Measurements from ENCODE around the gene LKAAEAR1. TPM values are rescaled to one million over a fixed set of nuclear protein-coding genes. Genes with fewer than 3 reads are reported as not detected.

The LKAAEAR1 gene
- total and polyA plus RNA-seq, 2 of the 4 experiments (the other 2 are of a cell fraction) = 0.21 TPM; not detected in 1

DNA sequence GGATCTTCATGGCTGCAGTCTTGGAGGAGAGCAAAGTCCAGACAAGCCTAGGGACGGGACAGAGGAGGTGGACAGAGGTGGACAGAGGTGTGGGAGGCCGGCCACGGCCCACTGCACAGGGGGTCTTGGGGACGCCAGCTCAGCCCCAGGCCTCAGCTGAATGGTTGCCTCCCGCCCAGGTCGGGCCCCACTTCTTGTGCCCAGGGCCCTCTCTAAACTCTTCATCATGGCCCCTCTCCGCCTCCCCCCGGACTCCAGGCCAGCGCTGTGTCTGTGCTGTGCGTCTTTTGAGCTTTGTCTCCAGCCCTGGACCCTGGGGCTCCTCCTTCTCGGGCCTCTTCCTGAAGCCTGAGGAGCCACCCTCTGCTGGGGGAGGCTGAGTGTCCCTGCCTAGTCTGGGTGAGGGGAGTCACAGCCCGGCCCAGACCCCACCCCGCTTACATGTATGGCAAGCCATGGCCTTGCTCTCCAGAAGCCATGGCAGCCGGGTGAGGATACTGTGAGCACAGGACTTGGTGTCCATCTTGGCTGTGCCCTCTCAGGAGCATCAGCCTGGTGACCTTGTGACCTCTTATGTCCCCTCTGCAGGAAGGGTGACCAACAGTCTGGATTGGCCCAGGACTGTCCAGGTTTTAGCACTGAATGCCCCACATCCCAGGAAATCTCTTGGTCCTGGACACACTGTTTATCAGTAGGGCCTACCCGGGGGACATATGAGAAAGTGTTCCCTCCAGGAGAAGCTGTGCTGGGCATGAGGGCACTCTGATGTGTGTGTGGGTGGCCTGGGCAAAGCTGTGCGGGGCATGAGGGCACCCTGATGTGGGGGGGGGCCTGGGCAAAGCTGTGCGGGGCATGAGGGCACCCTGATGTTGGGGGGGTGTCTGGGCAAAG, 32.6 kb upstream of the LKAAEAR1 start:
- Histone ChIP-seq H3K18ac (ENCODE audit: low read depth, low read length) (no peak overlapping the region), H3K9me1 (ENCODE audit: insufficient read depth, low read length) (no peaks in the 10 kb centered on the region), H3K4me3 (ENCODE audit: insufficient read depth, low read depth, low read length) (no peak overlapping the region), H2BK20ac (ENCODE audit: low read depth, low read length) (no peak overlapping the region), H3K9me3 (ENCODE audit: control insufficient read depth, insufficient read depth, low read length) (no peaks in the 10 kb centered on the region), H3K27me3 (ENCODE audit: control insufficient read depth, insufficient read depth, low read length) (peaks cover 31% of the 10 kb centered on the region), H3K79me1 (ENCODE audit: low read depth in 1 of 2, low read length in 2 of 2) (no peaks in the 10 kb centered on the region), H2BK5ac (ENCODE audit: low read depth, low read length, poor library complexity, severe bottlenecking) (no peak overlapping the region), H2AK9ac (replicated peaks; ENCODE audit: low read depth, low read length, poor library complexity) (no peak overlapping the region), H3K4me2 (ENCODE audit: low read depth, low read length) (no peak overlapping the region), H3K23ac (ENCODE audit: low read depth, low read length) (no peak overlapping the region), H2AK5ac (ENCODE audit: low read depth, low read length) (no peak overlapping the region), H4K8ac (ENCODE audit: low read depth in 2 of 2, low read length in 2 of 2) (no peak overlapping the region), H3K36me3 (ENCODE audit: control insufficient read depth, insufficient read depth, low read length) (no peaks in the 10 kb centered on the region), H3K56ac (ENCODE audit: extremely low read depth, insufficient read depth, low read length) (no peak overlapping the region), H3K9ac (ENCODE audit: low read depth, low read length) (no peak overlapping the region), H2BK15ac (ENCODE audit: low read depth, low read length) (no peak overlapping the region), H2AFZ (replicated peaks; ENCODE audit: low read length, poor library complexity) (no peak overlapping the region), H4K5ac (ENCODE audit: low read depth, low read length) (no peak overlapping the region), H3K4me1 (ENCODE audit: control insufficient read depth, insufficient read depth, low read length) (no peaks in the 10 kb centered on the region), H3K14ac (replicated peaks; ENCODE audit: low read depth, low read length) (no peak overlapping the region), H3K27ac (ENCODE audit: insufficient read depth, low read length) (no peak overlapping the region), H3K4ac (ENCODE audit: low read depth, low read length) (no peak overlapping the region), H4K20me1 (ENCODE audit: insufficient read depth, low read length) (no peaks in the 10 kb centered on the region), H2BK120ac (ENCODE audit: low read depth, low read length) (no peak overlapping the region), H4K91ac (ENCODE audit: insufficient read depth, low read depth, low read length) (no peak overlapping the region)
- POLR2A ChIA-PET (ENCODE audit: unreplicated experiment) = no interaction called here
- DNase-seq (no peak), ATAC-seq (ENCODE audit: low read depth) (no peak)
- in situ Hi-C loops (cut with MboI; ENCODE audit: low sequenced_read_pairs) (no loop called here), intact Hi-C loops (cut with micrococcal nuclease) (no loop called here), dilution Hi-C loops (cut with HindIII; ENCODE audit: low sequenced_read_pairs, unreplicated experiment) (no loop called here)
- CTCF ChIA-PET = interaction anchor here (0.7 kb wide), 1 partner anchor 579 kb away, joined by 3 read pairs; no protein-coding TSS in a partner anchor
- WGBS, 2 experiments (ENCODE audit: extremely low coverage in 2 of 2, insufficient read length in 1 of 2) = 49% methylated on average over 3 of the region's 17 CpGs; no CpG with 5 or more reads in 1 of the 2 experiments
- no TSS peak for BruUV-seq (replicated peaks)
- TF ChIP-seq RAD21 (IDR thresholded peaks at IDR 0.05; ENCODE audit: low read length) (no peak), CEBPB (IDR thresholded peaks at IDR 0.05; ENCODE audit: low read depth, low read length) (no peak), BHLHE40 (IDR thresholded peaks at IDR 0.05; ENCODE audit: low read depth, low read length) (no peak), MAZ (IDR thresholded peaks at IDR 0.05; ENCODE audit: borderline replicate concordance, low read depth, low read length) (no peak), FOS (IDR thresholded peaks at IDR 0.05; ENCODE audit: low read depth, low read length) (no peak), RFX5 (IDR thresholded peaks at IDR 0.05; ENCODE audit: low read depth, low read length) (no peak), RCOR1 (IDR thresholded peaks at IDR 0.05; ENCODE audit: insufficient replicate concordance, low read length) (no peak), MXI1 (IDR thresholded peaks at IDR 0.05; ENCODE audit: borderline replicate concordance, low read depth, low read length) (no peak), MAFK (IDR thresholded peaks at IDR 0.05; ENCODE audit: low read depth, low read length) (no peak), SMC3 (IDR thresholded peaks at IDR 0.05; ENCODE audit: low read depth, low read length) (no peak), POLR2A (IDR thresholded peaks at IDR 0.05; ENCODE audit: low read depth, low read length) (no peak), CHD1 (IDR thresholded peaks at IDR 0.05; ENCODE audit: low read depth, low read length) (no peak), NFE2L2 (IDR thresholded peaks at IDR 0.05; ENCODE audit: low read depth, low read length) (no peak)
- TF ChIP-seq, protein P1, sequence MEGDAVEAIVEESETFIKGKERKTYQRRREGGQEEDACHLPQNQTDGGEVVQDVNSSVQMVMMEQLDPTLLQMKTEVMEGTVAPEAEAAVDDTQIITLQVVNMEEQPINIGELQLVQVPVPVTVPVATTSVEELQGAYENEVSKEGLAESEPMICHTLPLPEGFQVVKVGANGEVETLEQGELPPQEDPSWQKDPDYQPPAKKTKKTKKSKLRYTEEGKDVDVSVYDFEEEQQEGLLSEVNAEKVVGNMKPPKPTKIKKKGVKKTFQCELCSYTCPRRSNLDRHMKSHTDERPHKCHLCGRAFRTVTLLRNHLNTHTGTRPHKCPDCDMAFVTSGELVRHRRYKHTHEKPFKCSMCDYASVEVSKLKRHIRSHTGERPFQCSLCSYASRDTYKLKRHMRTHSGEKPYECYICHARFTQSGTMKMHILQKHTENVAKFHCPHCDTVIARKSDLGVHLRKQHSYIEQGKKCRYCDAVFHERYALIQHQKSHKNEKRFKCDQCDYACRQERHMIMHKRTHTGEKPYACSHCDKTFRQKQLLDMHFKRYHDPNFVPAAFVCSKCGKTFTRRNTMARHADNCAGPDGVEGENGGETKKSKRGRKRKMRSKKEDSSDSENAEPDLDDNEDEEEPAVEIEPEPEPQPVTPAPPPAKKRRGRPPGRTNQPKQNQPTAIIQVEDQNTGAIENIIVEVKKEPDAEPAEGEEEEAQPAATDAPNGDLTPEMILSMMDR (conservative IDR thresholded peaks at IDR 0.05; ENCODE audit: low read depth, low read length) = no peak
- TF ChIP-seq, protein P2, sequence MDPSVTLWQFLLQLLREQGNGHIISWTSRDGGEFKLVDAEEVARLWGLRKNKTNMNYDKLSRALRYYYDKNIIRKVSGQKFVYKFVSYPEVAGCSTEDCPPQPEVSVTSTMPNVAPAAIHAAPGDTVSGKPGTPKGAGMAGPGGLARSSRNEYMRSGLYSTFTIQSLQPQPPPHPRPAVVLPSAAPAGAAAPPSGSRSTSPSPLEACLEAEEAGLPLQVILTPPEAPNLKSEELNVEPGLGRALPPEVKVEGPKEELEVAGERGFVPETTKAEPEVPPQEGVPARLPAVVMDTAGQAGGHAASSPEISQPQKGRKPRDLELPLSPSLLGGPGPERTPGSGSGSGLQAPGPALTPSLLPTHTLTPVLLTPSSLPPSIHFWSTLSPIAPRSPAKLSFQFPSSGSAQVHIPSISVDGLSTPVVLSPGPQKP (IDR thresholded peaks at IDR 0.05; ENCODE audit: borderline replicate concordance, low read depth, low read length) = no peak
